Hepatocyte (in vitro differentiated cells): ENCODE data around the gene ARSJ. TPM values are rescaled to one million over a fixed set of nuclear protein-coding genes. Genes with fewer than 3 reads are reported as not detected.

ENCODE experiments used
- DNase-seq: peaks from one replicate; pipeline ENCODE4 v3.0.0-alpha.2; 2016; ENCODE audit warnings: low spot score
- H2AFZ ChIP-seq: fragments of 200-600 bp; sonication (generic); 2 replicates; pipeline ENCODE4 v1.6.0; 2016; ENCODE audit warnings: antibody characterized with exemption, mild to moderate bottlenecking
- H3K27ac ChIP-seq: fragments of 200-600 bp; sonication (generic); 2 replicates; pipeline ENCODE4 v1.5.1; 2016; ENCODE audit warnings: mild to moderate bottlenecking
- H3K27me3 ChIP-seq: fragments of 200-600 bp; sonication (generic); 2 replicates; pipeline ENCODE4 v1.6.1; 2016
- H3K36me3 ChIP-seq: fragments of 200-600 bp; sonication (generic); replicated peaks from 2 replicates; pipeline ENCODE4 v1.5.1; 2016; ENCODE audit warnings: low read depth; ENCODE audit not compliant: insufficient read depth
- H3K4me1 ChIP-seq: fragments of 200-600 bp; sonication (generic); 2 replicates; pipeline ENCODE4 v1.5.1; 2016; ENCODE audit warnings: mild to moderate bottlenecking, moderate library complexity; ENCODE audit not compliant: insufficient read depth
- H3K4me2 ChIP-seq: fragments of 200-600 bp; sonication (generic); 2 replicates; pipeline ENCODE4 v1.6.0; 2016
- H3K4me3 ChIP-seq: fragments of 200-600 bp; sonication (generic); 2 replicates; pipeline ENCODE4 v1.5.1; 2016; ENCODE audit warnings: mild to moderate bottlenecking
- H3K79me2 ChIP-seq: fragments of 200-600 bp; sonication (generic); 2 replicates; pipeline ENCODE4 v1.6.0; 2017; ENCODE audit warnings: mild to moderate bottlenecking
- H3K9me2 ChIP-seq: fragments of 200-600 bp; sonication (generic); replicated peaks from 2 replicates; pipeline ENCODE4 v1.6.0; 2017; ENCODE audit warnings: mild to moderate bottlenecking; ENCODE audit not compliant: insufficient read depth
- H3K9me3 ChIP-seq: fragments of 200-600 bp; sonication (generic); 2 replicates; pipeline ENCODE4 v1.5.1; 2016; ENCODE audit warnings: low read depth, mild to moderate bottlenecking
- H4K20me1 ChIP-seq: fragments of 200-600 bp; sonication (generic); 2 replicates; pipeline ENCODE4 v1.6.0; 2016; ENCODE audit warnings: mild to moderate bottlenecking; ENCODE audit not compliant: insufficient read depth, poor library complexity, severe bottlenecking
- CTCF ChIP-seq: fragments of 200-600 bp; sonication (generic); IDR thresholded peaks from 2 replicates; pipeline ENCODE4 v1.5.1; 2016; ENCODE audit warnings: antibody characterized with exemption, mild to moderate bottlenecking; ENCODE audit not compliant: poor library complexity
- EZH2 ChIP-seq: fragments of 200-600 bp; sonication (generic); IDR thresholded peaks from 2 replicates; pipeline ENCODE4 v1.6.1; 2016; ENCODE audit warnings: antibody characterized with exemption, mild to moderate bottlenecking, borderline replicate concordance
- EZH2phosphoT487 ChIP-seq: fragments of 200-600 bp; sonication (generic); IDR thresholded peaks from one replicate; pipeline ENCODE4 v1.6.1; 2018; ENCODE audit warnings: antibody characterized with exemption, mild to moderate bottlenecking, low read depth, moderate library complexity; ENCODE audit not compliant: unreplicated experiment, severe bottlenecking
- WGBS: methylation state at CpG from one replicate; pipeline ENCODE4 v1.1.6; 2016; ENCODE audit warnings: low lambda C conversion rate; ENCODE audit errors: missing lambda C conversion rate; 5-methylcytosine and 5-hydroxymethylcytosine counted together
- polyA plus RNA-seq: library from polyadenylated mRNA; unstranded; fragments of >200 nt; fragmentation: Nextera tagmentation; extraction: Ambion mirVana; gene quantifications from 2 replicates; pipeline ENCODE4 v1.2.1, GENCODE V29; 2016
- total RNA-seq: library from RNA; depleted of rRNA; stranded (reverse); fragments of >200 nt; gene quantifications from 2 replicates; pipeline ENCODE4 v1.2.3, GENCODE V29; 2014

ARSJ gene
- total and polyA plus RNA-seq, 2 experiments from 2014 or later, result 7.6 to 13.8 TPM

DNA sequence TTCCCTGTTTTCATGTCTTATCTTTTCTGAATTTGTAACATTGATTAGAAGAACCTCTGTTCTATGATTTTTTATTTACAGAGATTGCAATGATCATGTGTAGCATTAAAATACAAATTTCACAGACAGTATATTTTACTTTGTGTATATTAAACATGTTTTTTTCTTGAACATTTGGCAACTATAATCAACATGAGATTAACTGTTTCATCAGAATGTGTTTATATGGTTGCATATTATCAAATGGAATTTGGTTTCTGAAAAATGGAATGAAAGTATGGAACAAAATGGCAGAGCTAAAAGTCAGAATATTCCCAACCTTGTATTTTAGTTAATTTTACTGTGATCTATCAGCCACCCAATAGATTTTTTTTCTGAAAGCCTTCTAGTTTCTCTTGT lies 19.9 kb downstream of the ARSJ start:
- no peaks in the 10 kb centered on the region for H3K27me3 ChIP-seq
- no peak overlapping the region for H3K4me3 ChIP-seq
- no peak overlapping the region for H2AFZ ChIP-seq
- H3K4me2 ChIP-seq, result peak overlapping the region; percentile 55
- H3K27ac ChIP-seq, result peak overlapping the region; percentile 78
- no peaks in the 10 kb centered on the region for H3K9me2 ChIP-seq
- TF ChIP-seq CTCF (no peak), EZH2phosphoT487 (no peak), EZH2 (no peak)
- H3K4me1 ChIP-seq, result peaks cover 35% of the 10 kb centered on the region
- H4K20me1 ChIP-seq, result no peaks in the 10 kb centered on the region
- H3K79me2 ChIP-seq, result peaks cover 11% of the 10 kb centered on the region
- no peaks in the 10 kb centered on the region for H3K36me3 ChIP-seq
- H3K9me3 ChIP-seq, result no peaks in the 10 kb centered on the region
- DNase-seq, result no peak

DNA sequence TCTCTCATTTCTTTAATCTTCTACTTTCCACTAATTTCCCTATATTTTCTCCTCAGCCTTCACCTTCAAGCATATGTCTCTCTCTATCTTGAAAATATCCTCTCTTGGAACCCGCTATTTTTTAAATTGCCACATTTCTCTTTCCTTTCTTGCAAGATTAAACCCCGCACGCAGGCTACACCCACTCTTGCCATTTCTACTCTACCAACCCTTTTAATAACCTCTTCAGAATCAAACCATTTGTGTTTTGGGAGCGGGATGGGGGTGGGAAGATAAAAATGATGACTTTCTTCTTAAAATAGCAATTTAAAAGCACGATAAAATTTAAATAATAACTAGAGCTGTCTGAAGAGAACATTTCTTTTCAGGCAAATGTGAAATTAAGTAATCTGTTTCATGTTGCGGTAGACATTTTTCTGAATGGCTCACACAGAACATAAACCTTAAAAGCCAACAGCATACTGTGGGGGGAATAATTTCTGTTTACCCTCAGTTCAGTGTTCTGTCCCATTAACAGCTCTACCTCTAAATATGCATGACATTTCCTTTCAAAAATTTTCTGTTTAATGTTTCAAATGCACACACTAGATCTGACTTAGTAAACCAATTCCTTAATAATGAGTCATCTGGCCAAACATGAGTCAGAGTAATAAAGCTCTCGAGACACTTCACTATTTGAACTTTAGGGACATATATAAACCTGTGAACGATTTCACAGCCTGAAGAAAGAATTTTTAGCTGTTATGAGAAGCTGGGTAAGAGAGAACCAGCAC lies 20.5 kb downstream of the ARSJ start:
- H2AFZ ChIP-seq, result no peak overlapping the region
- H3K36me3 ChIP-seq, result no peaks in the 10 kb centered on the region
- H3K27me3 ChIP-seq, result no peaks in the 10 kb centered on the region
- no peaks in the 10 kb centered on the region for H3K9me3 ChIP-seq
- DNase-seq, result peak; percentile 69
- peaks cover 35% of the 10 kb centered on the region for H3K4me1 ChIP-seq
- H3K4me2 ChIP-seq, result peak overlapping the region; percentile 59
- no peaks in the 10 kb centered on the region for H3K9me2 ChIP-seq
- H3K4me3 ChIP-seq, result no peak overlapping the region
- H4K20me1 ChIP-seq, result no peaks in the 10 kb centered on the region
- peaks cover 5% of the 10 kb centered on the region for H3K79me2 ChIP-seq
- H3K27ac ChIP-seq, result peak overlapping the region; percentile 87
- 61% methylated on average over 8 of the region's 8 CpGs for WGBS
- TF ChIP-seq CTCF, result no peak
- TF ChIP-seq EZH2, result no peak
- no peak for TF ChIP-seq EZH2phosphoT487

DNA sequence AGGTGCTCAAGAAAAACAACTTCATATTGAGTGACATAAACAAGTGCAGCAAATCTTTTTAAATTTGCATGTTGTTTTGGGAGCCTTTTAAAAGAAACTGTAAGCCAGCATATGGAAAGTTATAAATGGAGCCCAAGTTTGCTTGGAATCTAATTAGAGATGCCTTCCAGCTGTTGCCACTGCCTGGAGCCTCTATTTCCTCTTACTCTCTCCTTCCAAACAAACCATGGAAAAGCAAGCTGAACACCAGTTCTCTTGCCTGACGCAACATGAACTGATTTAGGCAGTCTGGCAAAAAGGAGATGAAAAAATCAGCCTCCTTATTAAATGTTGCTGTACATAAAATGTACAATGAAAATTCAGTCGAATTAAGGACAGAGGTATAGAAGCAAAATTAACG lies 21.5 kb downstream of the ARSJ start:
- Histone ChIP-seq H3K4me2 (no peak overlapping the region), H3K9me2 (no peaks in the 10 kb centered on the region), H3K79me2 (peaks cover 5% of the 10 kb centered on the region)

More for the DNA sequence above, 21.5 kb downstream of the ARSJ start:
- Histone ChIP-seq H3K4me3 (no peak overlapping the region), H3K27ac (peak overlapping the region; percentile 87), H3K4me1 (peaks cover 35% of the 10 kb centered on the region), H4K20me1 (no peaks in the 10 kb centered on the region), H3K9me3 (no peaks in the 10 kb centered on the region), H2AFZ (no peak overlapping the region), H3K36me3 (no peaks in the 10 kb centered on the region), H3K27me3 (no peaks in the 10 kb centered on the region)
- DNase-seq, result no peak
- WGBS, result 95% methylated on average over 3 of the region's 3 CpGs
- TF ChIP-seq CTCF, result no peak
- TF ChIP-seq EZH2phosphoT487, result no peak
- TF ChIP-seq EZH2, result no peak
